A549 (cell line): ENCODE results near the gene PNMA6F. TPM values are rescaled to one million over a fixed set of nuclear protein-coding genes. Genes with fewer than 3 reads are reported as not detected.

ENCODE experiments used
- ATAC-seq, 2 experiments: fragments of 200-7000 bp in 1 of 2; fragments of >200 bp in 1 of 2; cut with Nextera tagmentation in 1 of 2; cut with Tn5 transposase in 1 of 2; 3 replicates each; pipeline versions ENCODE4 v1.8.0 to v1.9.1; 2018 to 2020; ENCODE audit warnings: mild to moderate bottlenecking in 1 of 2, moderate library complexity in 1 of 2
- CTCF ChIA-PET: fragments of 300-600 bp; sonication (Branson Sonifier 250); formaldehyde crosslinking; extraction: SDS; loops from one replicate; lab custom pipeline; 2021; ENCODE audit warnings: antibody characterized with exemption, inconsistent platforms; lab: Yijun Ruan, JAX
- POLR2A ChIA-PET: fragments of 350-600 bp; formaldehyde crosslinking; extraction: SDS; loops from one replicate; lab custom pipeline; 2021; ENCODE audit warnings: antibody characterized with exemption, inconsistent platforms; lab: Yijun Ruan, JAX
- DNase-seq, 2 experiments: peaks; one replicate each; pipeline versions ENCODE4 v3.0.0 to v3.0.0-alpha.2; 2011 to 2016; ENCODE audit warnings: low read depth in 1 of 2, low spot score in 1 of 2
- FAIRE-seq: peaks from 2 replicates; lab custom pipeline; 2011; peaks lifted over from hg19 to GRCh38; lab: Jason Lieb, UNC
- H3K27ac ChIP-seq, 2 experiments: fragments of >200 bp; sonication (Bioruptor Twin); formaldehyde crosslinking; 3 replicates each; pipeline ENCODE4 v1.5.1; 2016 to 2017
- H3K4me1 ChIP-seq: fragments of >200 bp; sonication (Bioruptor Twin); formaldehyde crosslinking; 3 replicates; pipeline ENCODE4 v1.6.1; 2016
- H3K4me2 ChIP-seq: fragments of >200 bp; sonication (Bioruptor Twin); formaldehyde crosslinking; 3 replicates; pipeline ENCODE4 v1.6.1; 2016
- H3K4me3 ChIP-seq: fragments of >200 bp; sonication (Bioruptor Twin); formaldehyde crosslinking; 3 replicates; pipeline ENCODE4 v1.5.1; 2016
- H3K9me3 ChIP-seq: fragments of >200 bp; sonication (Bioruptor Twin); formaldehyde crosslinking; 3 replicates; pipeline ENCODE4 v1.6.1; 2016
- BCL3 ChIP-seq: fragments of >200 bp; sonication (Bioruptor Twin); formaldehyde crosslinking; IDR thresholded peaks from 3 replicates; pipeline ENCODE4 v1.6.1; 2016
- CHD4 ChIP-seq: fragments of 200-600 bp; sonication (generic); IDR thresholded peaks from 2 replicates; pipeline ENCODE4 v1.6.1; 2016; ENCODE audit warnings: antibody characterized with exemption, mild to moderate bottlenecking, borderline replicate concordance
- EHMT2 ChIP-seq: fragments of 200-600 bp; sonication (generic); IDR thresholded peaks from 2 replicates; pipeline ENCODE4 v1.6.1; 2016; ENCODE audit warnings: antibody characterized with exemption, low read depth, mild to moderate bottlenecking, moderate library complexity
- ELK1 ChIP-seq: fragments of 150-350 bp; IDR thresholded peaks from 2 replicates; pipeline ENCODE4 v1.6.1; 2014; ENCODE audit warnings: low read depth, mild to moderate bottlenecking, low read length
- GATA3 ChIP-seq: IDR thresholded peaks from 2 replicates; pipeline ENCODE4 v1.6.1; 2012; ENCODE audit warnings: borderline replicate concordance
- HDAC2 ChIP-seq: fragments of 200-600 bp; sonication (generic); IDR thresholded peaks from 2 replicates; pipeline ENCODE4 v1.6.1; 2016
- HEYL ChIP-seq: fragments of 250-450 bp; sonication (Bioruptor Pico); IDR thresholded peaks from 2 replicates; pipeline ENCODE4 v1.8.0; 2021; ENCODE audit warnings: mild to moderate bottlenecking, moderate library complexity
- HOXB13 ChIP-seq: fragments of 250-450 bp; sonication (Bioruptor Pico); IDR thresholded peaks from 2 replicates; pipeline ENCODE4 v1.5.0; 2020; ENCODE audit warnings: low read depth, mild to moderate bottlenecking, moderate library complexity
- HOXB5 ChIP-seq: fragments of 250-450 bp; sonication (Bioruptor Pico); IDR thresholded peaks from 2 replicates; pipeline ENCODE4 v1.5.0; 2020; ENCODE audit warnings: mild to moderate bottlenecking, moderate library complexity
- JUN ChIP-seq, 2 experiments: fragments of >200 bp; sonication (Bioruptor Twin); formaldehyde crosslinking; IDR thresholded peaks; 2 replicates in 1 of 2; 3 replicates in 1 of 2; pipeline ENCODE4 v1.6.1; 2016 to 2017
- KDM1A ChIP-seq: fragments of 200-600 bp; sonication (generic); IDR thresholded peaks from 2 replicates; pipeline ENCODE4 v1.6.1; 2016; ENCODE audit warnings: low read depth, mild to moderate bottlenecking
- KDM5A ChIP-seq: fragments of 200-600 bp; sonication (generic); IDR thresholded peaks from 2 replicates; pipeline ENCODE4 v1.6.1; 2016; ENCODE audit warnings: antibody characterized with exemption, mild to moderate bottlenecking
- POLR2AphosphoS2 ChIP-seq: conservative IDR thresholded peaks from 2 replicates; pipeline ENCODE4 v1.6.1; 2012; ENCODE audit warnings: low read length, improper control_type of control experiment, inconsistent platforms
- RARB ChIP-seq: fragments of 250-450 bp; sonication (Bioruptor Pico); IDR thresholded peaks from 2 replicates; pipeline ENCODE4 v1.8.0; 2021; ENCODE audit warnings: mild to moderate bottlenecking, moderate library complexity
- RNF2 ChIP-seq: fragments of 200-600 bp; sonication (generic); IDR thresholded peaks from 2 replicates; pipeline ENCODE4 v1.6.1; 2016; ENCODE audit warnings: low read depth, mild to moderate bottlenecking, antibody characterized with exemption, moderate library complexity, borderline replicate concordance
- SMC3 ChIP-seq: fragments of >200 bp; sonication (Bioruptor Twin); formaldehyde crosslinking; IDR thresholded peaks from 3 replicates; pipeline ENCODE4 v1.6.1; 2018; ENCODE audit warnings: inconsistent platforms
- WGBS: methylation state at CpG from one replicate; pipeline ENCODE4 v1.1.6; 2017; ENCODE audit errors: missing lambda C conversion rate; 5-methylcytosine and 5-hydroxymethylcytosine counted together
- polyA plus RNA-seq, 4 experiments: library from polyadenylated mRNA; depleted of rRNA in 3 of 4; stranded (reverse); fragments of >200 nt; fragmentation: RNase III in 1 of 4; extraction: RNeasy Plus Mini Kit Qiagen cat#74134 plus additional on column Dnase treatment in 1 of 4; gene quantifications; 2 replicates in 3 of 4; 3 replicates in 1 of 4; pipeline ENCODE4 v1.2.3, GENCODE V29; 2011 to 2017
- TF ChIP-seq, protein P1 (sequence below): fragments of 450-650 bp; IDR thresholded peaks from 2 replicates; pipeline ENCODE4 v1.6.1; 2014; ENCODE audit warnings: antibody characterized with exemption
- TF ChIP-seq, protein P2 (sequence below): fragments of 200-600 bp; sonication (generic); IDR thresholded peaks from 2 replicates; pipeline ENCODE4 v1.6.1; 2016; ENCODE audit warnings: antibody characterized with exemption, mild to moderate bottlenecking, moderate library complexity
- TF ChIP-seq, protein P3 (sequence below): IDR thresholded peaks from 2 replicates; pipeline ENCODE4 v1.6.1; 2012
- TF ChIP-seq, protein P4 (sequence below): fragments of >200 bp; sonication (Bioruptor Twin); formaldehyde crosslinking; IDR thresholded peaks from 2 replicates; pipeline ENCODE4 v1.6.1; 2016
- TF ChIP-seq, protein P5 (sequence below): IDR thresholded peaks from 2 replicates; pipeline ENCODE4 v1.6.1; 2012; ENCODE audit warnings: low read depth, borderline replicate concordance

Gene PNMA6F
- polyA plus RNA-seq, 2 of the 4 experiments (the other 2 are of a cell fraction): not detected

GRCh38 chrX:153343674-153344073 is 22.1 kb upstream of the PNMA6F start:
- DNase-seq (no peak), ATAC-seq (no peak), FAIRE-seq (no peak)
- no peak for TF ChIP-seq EHMT2
- no peak for TF ChIP-seq RNF2
- TF ChIP-seq JUN (IDR thresholded peaks at IDR 0.05): no peak
- TF ChIP-seq, protein P1, sequence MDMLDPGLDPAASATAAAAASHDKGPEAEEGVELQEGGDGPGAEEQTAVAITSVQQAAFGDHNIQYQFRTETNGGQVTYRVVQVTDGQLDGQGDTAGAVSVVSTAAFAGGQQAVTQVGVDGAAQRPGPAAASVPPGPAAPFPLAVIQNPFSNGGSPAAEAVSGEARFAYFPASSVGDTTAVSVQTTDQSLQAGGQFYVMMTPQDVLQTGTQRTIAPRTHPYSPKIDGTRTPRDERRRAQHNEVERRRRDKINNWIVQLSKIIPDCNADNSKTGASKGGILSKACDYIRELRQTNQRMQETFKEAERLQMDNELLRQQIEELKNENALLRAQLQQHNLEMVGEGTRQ: no peak
- no peak for TF ChIP-seq HDAC2
- TF ChIP-seq KDM5A: no peak
- no peak for TF ChIP-seq GATA3
- TF ChIP-seq, protein P2, sequence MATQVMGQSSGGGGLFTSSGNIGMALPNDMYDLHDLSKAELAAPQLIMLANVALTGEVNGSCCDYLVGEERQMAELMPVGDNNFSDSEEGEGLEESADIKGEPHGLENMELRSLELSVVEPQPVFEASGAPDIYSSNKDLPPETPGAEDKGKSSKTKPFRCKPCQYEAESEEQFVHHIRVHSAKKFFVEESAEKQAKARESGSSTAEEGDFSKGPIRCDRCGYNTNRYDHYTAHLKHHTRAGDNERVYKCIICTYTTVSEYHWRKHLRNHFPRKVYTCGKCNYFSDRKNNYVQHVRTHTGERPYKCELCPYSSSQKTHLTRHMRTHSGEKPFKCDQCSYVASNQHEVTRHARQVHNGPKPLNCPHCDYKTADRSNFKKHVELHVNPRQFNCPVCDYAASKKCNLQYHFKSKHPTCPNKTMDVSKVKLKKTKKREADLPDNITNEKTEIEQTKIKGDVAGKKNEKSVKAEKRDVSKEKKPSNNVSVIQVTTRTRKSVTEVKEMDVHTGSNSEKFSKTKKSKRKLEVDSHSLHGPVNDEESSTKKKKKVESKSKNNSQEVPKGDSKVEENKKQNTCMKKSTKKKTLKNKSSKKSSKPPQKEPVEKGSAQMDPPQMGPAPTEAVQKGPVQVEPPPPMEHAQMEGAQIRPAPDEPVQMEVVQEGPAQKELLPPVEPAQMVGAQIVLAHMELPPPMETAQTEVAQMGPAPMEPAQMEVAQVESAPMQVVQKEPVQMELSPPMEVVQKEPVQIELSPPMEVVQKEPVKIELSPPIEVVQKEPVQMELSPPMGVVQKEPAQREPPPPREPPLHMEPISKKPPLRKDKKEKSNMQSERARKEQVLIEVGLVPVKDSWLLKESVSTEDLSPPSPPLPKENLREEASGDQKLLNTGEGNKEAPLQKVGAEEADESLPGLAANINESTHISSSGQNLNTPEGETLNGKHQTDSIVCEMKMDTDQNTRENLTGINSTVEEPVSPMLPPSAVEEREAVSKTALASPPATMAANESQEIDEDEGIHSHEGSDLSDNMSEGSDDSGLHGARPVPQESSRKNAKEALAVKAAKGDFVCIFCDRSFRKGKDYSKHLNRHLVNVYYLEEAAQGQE: no peak
- no peak for TF ChIP-seq HOXB5
- TF ChIP-seq SMC3: no peak
- TF ChIP-seq, protein P3, sequence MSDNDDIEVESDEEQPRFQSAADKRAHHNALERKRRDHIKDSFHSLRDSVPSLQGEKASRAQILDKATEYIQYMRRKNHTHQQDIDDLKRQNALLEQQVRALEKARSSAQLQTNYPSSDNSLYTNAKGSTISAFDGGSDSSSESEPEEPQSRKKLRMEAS: no peak
- no peak for TF ChIP-seq POLR2AphosphoS2
- TF ChIP-seq, protein P4, sequence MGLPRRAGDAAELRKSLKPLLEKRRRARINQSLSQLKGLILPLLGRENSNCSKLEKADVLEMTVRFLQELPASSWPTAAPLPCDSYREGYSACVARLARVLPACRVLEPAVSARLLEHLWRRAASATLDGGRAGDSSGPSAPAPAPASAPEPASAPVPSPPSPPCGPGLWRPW: no peak
- TF ChIP-seq RARB (CRISPR knock-in tag): no peak
- Histone ChIP-seq H3K27ac (no peak overlapping the region), H3K4me2 (no peak overlapping the region), H3K4me3 (no peak overlapping the region), H3K9me3 (no peaks in the 10 kb centered on the region), H3K4me1 (no peaks in the 10 kb centered on the region)
- ChIA-PET CTCF (no interaction called here), POLR2A (no interaction called here)
- WGBS: 64% methylated on average over 2 of the region's 2 CpGs

DNA sequence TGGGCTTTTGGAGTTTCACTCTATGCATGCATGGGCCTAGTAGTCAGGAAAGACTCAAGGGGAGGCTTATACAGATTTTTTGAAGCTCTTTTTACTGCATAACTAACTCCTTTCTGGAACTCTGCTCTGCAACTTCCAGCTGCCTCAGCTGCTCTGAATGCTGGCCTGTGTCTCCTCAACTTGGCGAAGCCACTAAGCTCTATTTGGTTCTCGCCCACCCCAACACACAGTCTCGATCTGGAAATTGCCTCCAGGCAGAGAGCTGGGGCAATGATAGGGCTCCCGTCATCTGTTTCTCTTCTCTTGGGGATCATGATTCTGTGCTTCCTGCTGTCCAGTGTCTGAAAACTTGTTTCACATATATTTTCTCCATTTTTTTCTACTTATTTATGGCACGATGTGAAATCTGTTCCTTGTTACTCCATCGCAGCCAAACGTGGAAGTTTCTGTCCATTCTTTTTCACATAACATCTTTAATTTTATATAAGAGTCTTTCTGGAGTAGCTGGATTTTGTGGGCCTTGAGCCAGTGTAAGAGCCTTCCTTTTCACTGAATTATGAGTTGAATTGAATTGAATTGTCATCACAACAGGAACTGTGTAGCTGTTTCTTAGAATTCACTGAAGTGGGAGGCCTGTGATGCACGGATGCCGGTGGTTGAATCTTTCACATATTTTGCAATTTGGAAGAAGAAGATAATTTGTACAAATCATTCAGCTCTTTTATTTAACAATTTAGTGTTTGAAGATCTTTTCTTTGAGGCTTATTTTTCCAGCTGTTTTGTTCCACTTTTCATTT is 21.4 kb upstream of the PNMA6F start:
- DNase-seq: no peak
- TF ChIP-seq HOXB13 (CRISPR knock-in tag) (no peak), ELK1 (no peak), HEYL (CRISPR knock-in tag) (no peak), EHMT2 (no peak)
- no peaks in the 10 kb centered on the region for H3K4me1 ChIP-seq
- no peak for ATAC-seq
- no peak overlapping the region for H3K27ac ChIP-seq
- H3K4me3 ChIP-seq: no peak overlapping the region
- POLR2A ChIA-PET: no interaction called here
- H3K4me2 ChIP-seq: no peak overlapping the region
- no peaks in the 10 kb centered on the region for H3K9me3 ChIP-seq
- FAIRE-seq: no peak
- CTCF ChIA-PET: no interaction called here
- WGBS: 88% methylated on average over 9 of the region's 9 CpGs

DNA sequence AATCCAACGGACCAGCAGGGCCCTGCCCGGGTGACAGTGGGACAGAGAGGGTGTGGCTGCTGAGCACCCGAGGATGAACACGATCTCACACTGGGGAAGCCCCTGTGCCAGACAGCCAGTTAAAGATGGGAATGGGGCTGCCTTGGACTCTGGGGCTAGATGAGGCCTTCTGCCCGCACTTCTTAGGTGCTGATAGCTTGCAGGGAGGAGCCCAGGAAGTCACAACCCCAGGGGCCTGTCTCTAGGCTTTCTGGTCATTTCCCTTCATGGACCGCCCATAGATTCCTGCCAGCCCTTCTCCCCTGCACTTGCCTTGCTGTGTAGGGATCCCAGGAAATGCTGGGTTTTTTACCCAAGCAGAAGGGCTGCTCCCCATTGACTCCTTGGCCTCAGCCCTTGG is 18.5 kb upstream of the PNMA6F start:
- no peak for ATAC-seq
- Histone ChIP-seq H3K4me2 (no peak overlapping the region), H3K9me3 (no peaks in the 10 kb centered on the region), H3K27ac (no peak overlapping the region), H3K4me1 (no peaks in the 10 kb centered on the region; the same call in 2 of the 3 replicates), H3K4me3 (no peak overlapping the region)
- FAIRE-seq: no peak
- no peak for DNase-seq
- POLR2A ChIA-PET: no interaction called here
- TF ChIP-seq CHD4 (no peak), RNF2 (no peak), KDM1A (no peak), HOXB13 (CRISPR knock-in tag) (no peak), ELK1 (no peak), BCL3 (no peak), SMC3 (no peak)
- TF ChIP-seq, protein P5, sequence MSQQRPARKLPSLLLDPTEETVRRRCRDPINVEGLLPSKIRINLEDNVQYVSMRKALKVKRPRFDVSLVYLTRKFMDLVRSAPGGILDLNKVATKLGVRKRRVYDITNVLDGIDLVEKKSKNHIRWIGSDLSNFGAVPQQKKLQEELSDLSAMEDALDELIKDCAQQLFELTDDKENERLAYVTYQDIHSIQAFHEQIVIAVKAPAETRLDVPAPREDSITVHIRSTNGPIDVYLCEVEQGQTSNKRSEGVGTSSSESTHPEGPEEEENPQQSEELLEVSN: no peak
- CTCF ChIA-PET: no interaction called here
- WGBS: 93% methylated on average over 4 of the region's 6 CpGs
